HG02759 (cell line): Measurements from ENCODE around the gene VMP1.
"Not testable (repeated sequence)": the region's sequence is repeated elsewhere in the genome, so short reads cannot be mapped to it uniquely, and the experiment has no call there.

Experiments used
- ATAC-seq: cut with Tn5 transposase; IDR thresholded peaks from one replicate; pipeline ENCODE4 v1.9.1; 2021; ENCODE audit warnings: mild to moderate bottlenecking, moderate library complexity; ENCODE audit not compliant: unreplicated experiment

Gene VMP1

GRCh38 chr17:59804901-59805465, 97.5 kb downstream of the VMP1 start:
- ATAC-seq: no peak

GRCh38 chr17:59806322-59806721, 98.9 kb downstream of the VMP1 start:
- not testable (repeated sequence) for ATAC-seq

GRCh38 chr17:59807892-59808509, 100.5 kb downstream of the VMP1 start:
- ATAC-seq: no peak

GRCh38 chr17:59810894-59811153, 103.4 kb downstream of the VMP1 start:
- ATAC-seq: no peak

GRCh38 chr17:59811209-59811608, 103.8 kb downstream of the VMP1 start:
- no peak for ATAC-seq

GRCh38 chr17:59812139-59812538, 104.7 kb downstream of the VMP1 start:
- ATAC-seq: no peak

DNA sequence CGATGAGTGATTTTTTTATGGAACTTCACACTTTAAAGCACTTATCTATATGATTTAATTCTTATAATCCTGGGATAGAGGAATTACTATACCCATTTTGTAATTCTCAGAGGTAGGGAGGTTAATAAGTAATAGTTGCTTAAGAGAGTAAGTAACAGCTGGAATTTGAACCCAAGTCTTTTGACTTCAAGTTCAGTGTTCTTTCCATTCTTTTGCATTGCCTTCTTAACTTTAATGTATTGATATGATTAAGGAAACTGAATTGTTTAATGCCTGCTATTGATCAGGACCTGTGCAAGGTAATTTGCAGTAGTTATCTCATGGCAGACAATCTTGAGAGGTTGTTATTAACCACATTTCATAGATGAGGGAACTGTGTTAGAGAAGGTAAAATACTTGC, 106.8 kb downstream of the VMP1 start:
- no peak for ATAC-seq

DNA sequence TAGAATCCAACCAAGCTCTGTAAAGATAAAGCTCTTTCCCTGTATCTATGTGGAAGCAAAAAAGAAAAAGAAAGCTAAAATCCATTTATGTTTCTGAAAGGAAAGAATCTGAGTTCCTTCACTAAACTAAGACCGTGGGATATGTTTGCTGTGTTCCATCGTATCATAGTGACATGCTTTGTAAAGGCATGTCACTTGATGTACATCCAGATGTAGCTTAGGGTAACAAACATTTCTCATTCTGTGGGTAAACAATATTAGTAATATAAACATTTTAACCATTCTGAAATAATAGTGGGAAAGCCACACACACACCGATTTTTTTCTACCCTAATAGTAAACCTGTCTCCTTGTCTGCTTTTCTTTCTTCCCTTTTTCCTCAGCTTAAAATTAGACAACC, 107.2 kb downstream of the VMP1 start:
- ATAC-seq: no peak

GRCh38 chr17:59815965-59816364, 108.5 kb downstream of the VMP1 start:
- ATAC-seq: no peak

DNA sequence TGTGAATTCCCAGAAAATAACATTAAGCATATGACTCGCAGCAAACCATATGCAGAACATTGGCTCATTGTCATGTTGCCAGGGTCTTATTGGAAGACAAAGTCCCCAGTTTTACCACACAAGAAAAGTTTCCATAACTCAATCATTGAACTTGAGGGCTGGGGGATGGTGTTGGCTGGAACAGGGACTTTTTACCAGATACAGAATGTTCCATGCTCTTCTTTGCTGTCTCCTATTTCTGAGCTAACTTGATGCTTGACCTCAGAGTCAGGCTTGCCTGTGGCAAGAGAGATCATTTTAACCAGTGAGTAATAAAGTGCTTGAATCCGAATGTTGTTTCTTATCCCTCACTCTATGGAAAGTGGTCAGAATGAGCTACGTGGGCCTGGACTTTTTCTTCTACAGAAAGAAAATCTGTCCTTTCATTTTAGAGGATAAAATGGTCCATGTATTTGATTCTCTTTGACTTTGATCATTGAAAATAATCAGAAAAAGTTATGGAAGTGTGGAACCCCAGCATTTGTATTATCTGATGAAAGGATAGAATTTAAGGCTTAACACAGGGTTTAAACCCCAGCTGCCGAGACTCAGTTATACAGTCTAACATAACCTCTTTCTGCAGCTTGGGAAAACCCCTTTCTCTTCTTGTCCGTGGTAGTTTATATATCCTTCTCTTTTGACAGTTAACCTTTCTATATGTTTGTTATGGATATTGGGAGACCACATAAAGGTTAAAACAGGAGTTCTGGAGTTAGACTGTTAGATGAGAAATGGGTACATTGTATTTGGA, 118.3 kb downstream of the VMP1 start:
- no peak for ATAC-seq

DNA sequence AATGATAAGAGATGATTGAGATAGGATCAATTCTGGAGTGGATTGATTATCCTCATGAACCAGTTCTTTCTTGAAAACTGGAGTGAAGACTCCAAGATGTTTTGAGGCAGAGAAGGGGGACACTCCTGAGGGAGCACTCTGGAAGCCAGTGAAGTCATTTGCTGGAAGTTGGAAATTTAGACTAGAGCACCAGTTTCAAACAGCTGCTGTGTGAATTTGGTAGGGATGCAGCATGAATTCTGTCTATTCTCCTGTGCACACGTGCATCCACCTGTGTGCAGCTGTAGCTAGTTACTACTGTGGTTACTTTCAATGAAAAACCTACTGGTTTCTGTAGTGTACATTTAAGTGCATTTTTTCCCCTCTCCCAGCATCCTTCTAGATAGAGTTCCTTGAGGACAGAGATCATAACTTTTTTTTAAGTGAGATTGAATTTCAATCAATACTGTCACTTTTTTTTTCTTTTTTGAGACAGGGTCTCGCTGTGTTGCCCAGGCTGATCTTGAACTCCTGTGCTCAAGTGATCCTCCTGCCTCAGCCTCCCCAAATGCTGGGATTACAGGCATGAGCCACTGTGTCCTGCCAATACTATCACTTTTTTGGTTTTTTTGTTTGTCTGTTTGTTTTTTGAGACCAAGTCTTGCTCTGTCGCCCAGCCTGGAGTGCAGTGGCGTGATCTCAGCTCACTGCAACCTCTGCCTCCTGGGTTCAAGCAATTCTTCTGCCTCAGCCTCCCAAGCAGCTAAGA, 119.4 kb downstream of the VMP1 start:
- ATAC-seq: no peak

GRCh38 chr17:59827721-59828477, 120.4 kb downstream of the VMP1 start:
- no peak for ATAC-seq

DNA sequence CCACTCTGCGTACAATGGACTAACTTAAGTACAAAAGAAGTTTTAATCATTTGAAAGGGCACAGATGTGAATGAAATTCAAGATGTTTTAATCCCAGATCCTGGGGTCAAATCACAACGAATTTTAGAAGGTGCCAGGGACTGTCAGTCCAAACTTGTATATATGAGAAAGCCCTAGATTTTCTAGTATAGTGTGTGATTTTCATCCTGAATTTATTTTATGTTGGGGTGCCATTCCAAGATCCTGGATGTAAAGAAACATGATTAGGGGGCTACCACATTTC, 121.0 kb downstream of the VMP1 start:
- no peak for ATAC-seq

- not testable (repeated sequence) for ATAC-seq
Measured at GRCh38 chr17:59828819-59829216, 121.4 kb downstream of the VMP1 start.

DNA sequence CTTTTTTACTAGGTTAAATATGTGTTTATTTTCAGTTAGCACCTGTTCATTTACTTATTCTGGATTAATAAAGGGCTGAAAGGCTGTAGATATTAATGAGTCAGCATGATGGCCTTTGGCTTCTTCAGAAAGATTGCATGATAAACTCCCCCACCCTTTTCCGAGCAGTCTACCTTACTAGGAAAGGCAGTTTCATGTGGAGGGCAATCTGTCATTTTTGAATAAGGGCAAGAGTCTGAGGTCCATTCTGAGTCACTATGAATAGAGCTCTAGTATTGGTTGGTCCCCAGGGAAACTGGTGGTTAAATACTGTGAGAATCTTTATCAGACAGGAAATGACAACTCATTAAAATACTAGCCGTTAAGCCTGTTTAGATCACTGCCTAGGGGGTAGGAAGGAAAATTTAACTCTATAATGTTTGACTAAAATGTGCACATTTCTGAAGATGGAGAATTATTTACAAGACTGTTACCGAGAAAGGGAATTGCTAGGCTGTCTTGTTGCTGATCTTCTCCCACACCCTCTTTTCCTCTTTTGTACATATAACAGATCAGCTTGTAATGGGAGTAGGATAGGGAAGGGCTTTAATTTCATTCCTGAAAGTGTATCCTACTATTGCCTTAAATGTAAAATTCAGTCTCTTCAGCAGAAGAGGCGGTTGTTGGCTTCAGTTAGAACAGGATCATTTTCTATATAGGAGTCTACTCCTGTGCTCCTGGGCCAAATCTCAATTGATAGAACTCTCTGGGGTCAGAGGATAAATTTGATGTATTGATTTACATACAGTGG, 122.0 kb downstream of the VMP1 start:
- ATAC-seq: peak; percentile 74

GRCh38 chr17:59830007-59830630, 122.7 kb downstream of the VMP1 start:
- no peak for ATAC-seq

DNA sequence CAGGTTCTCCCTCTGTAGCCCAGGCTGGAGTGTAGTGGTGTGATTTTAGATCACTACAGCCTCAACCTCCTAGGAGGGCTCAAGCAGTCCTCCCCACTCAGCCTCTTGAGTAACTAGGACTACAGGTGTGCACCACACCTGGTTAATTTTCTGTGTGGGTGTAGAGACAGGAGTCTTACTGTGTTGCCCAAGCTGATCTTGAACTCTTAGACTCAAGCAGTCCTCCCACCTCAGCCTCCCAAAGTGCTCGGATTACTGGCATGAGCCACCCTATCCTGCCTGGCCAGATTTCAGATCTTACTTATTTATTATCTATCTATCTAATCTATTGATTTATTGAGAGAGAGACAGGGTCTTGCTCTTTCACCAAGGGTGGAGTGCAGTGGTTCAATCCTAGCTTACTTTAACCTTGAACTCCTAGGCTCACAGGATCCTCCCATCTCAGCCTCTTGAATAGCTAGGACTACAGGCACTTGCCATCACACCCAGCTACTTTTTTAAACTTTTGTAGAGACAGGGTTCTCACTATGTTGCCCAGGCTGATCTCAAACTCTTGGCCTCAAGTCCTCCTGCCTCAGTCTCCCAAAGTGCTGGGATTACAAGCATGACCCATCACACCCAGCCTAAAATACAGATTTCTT, 123.5 kb downstream of the VMP1 start:
- no peak for ATAC-seq

DNA sequence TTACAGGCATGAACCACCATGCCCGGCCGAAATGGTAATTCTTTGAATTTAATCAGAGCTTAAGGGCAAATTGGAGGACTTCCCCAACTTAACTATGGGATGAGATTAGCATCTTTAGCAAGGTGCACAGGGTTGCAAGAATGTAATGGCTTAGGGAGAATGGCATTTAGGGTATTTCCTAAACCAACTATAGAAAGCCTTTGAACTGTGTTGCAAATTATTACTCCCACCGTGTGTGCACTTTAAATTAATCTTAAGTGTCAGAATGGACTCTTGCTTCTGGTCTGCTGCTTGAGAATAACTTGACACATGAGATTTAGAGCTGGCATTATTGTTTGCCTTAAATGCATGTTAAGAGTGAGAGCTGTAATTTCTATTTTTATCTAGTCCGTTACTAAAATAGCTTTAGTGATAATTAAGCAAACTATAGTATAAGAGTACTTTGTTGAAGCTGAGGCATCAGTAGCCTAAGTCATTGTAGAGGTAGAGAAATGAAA, 125.5 kb downstream of the VMP1 start:
- no peak for ATAC-seq

DNA sequence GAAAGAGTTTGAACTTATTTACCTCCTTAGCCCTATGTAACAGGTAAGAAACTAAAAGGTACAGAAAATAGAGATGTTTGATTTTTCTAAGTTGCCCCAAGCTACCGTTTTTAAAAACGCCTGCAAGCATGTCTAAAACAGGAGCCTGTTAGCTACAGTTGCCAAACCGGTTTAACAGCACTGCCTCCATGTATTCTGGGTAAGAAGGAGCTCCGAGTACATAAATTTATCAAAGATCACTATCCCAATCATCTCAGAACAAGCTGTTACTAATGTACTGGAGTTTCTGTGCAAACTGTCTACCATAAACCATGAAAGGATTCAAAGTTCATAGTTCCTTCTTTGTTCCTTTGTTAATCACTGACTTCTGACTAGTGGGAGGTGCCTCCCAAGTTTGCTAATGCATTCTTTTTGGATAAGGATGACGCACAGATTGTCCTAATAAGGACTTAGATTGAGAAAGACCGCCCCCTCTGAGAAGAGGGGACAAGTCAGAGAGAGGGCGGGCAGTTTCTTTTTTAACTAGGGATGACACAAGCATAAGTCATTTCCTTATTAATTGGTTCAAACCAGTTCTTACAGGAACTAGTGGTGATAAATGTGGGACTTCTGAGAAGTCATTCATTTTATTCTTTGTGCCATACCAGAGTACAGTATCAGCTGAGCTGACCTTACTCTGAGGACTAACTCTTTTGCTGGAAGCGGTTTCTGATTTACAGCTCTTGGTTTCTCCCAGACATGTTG, 130.0 kb downstream of the VMP1 start:
- peak; percentile 79 for ATAC-seq
